Measurements from ENCODE around the gene MRPL46. TPM values are rescaled to one million over a fixed set of nuclear protein-coding genes. Genes with fewer than 3 reads are reported as not detected.

The MRPL46 gene
- total RNA-seq, 2 donors from 2014 or later = 24.5 TPM

- TF ChIP-seq CTCF (conservative IDR thresholded peaks at IDR 0.05) = no peak
- peaks cover 89% of the 10 kb centered on the region for H3K27me3 Mint-ChIP-seq (ENCODE audit: insufficient read depth)
- Histone ChIP-seq H3K9me3 (ENCODE audit: control insufficient read depth, low read length) (no peaks in the 10 kb centered on the region), H3K36me3 (ENCODE audit: control insufficient read depth, insufficient read depth, low read length) (no peaks in the 10 kb centered on the region), H3K4me1 (ENCODE audit: control insufficient read depth, insufficient read depth, low read length) (no peaks in the 10 kb centered on the region), H3K9ac (ENCODE audit: extremely low read depth, low read length, poor library complexity, severe bottlenecking) (no peak overlapping the region), H3K27me3 (ENCODE audit: control insufficient read depth, insufficient read depth, low read length, poor library complexity, severe bottlenecking) (peaks cover 83% of the 10 kb centered on the region), H3K27ac (ENCODE audit: low read depth, low read length) (no peak overlapping the region), H3K4me3 (ENCODE audit: low read length) (no peak overlapping the region)
- no peaks in the 10 kb centered on the region for H3K36me3 Mint-ChIP-seq (ENCODE audit: low read depth)
- H3K9me3 Mint-ChIP-seq = no peaks in the 10 kb centered on the region
- WGBS, 2 experiments (ENCODE audit: insufficient coverage in 1 of 2, insufficient read length in 1 of 2) = 88 to 93% methylated on average over 8 of the region's 8 CpGs
- no peak for DNase-seq
- H3K27ac Mint-ChIP-seq = no peak overlapping the region
- H3K4me1 Mint-ChIP-seq = peaks cover 6% of the 10 kb centered on the region
- H3K4me3 Mint-ChIP-seq = no peak overlapping the region
Observed at GRCh38 chr15:88423331-88423730, 43.9 kb downstream of the MRPL46 start.

- H3K27me3 ChIP-seq (ENCODE audit: control insufficient read depth, insufficient read depth, low read length, poor library complexity, severe bottlenecking) = peaks cover 83% of the 10 kb centered on the region
- H3K4me1 Mint-ChIP-seq = no peaks in the 10 kb centered on the region
- H3K9me3 Mint-ChIP-seq = no peaks in the 10 kb centered on the region
- no peaks in the 10 kb centered on the region for H3K36me3 ChIP-seq (ENCODE audit: control insufficient read depth, insufficient read depth, low read length)
- no peak overlapping the region for H3K9ac ChIP-seq (ENCODE audit: extremely low read depth, low read length, poor library complexity, severe bottlenecking)
- no peak for DNase-seq
- H3K27ac Mint-ChIP-seq = no peak overlapping the region
- no peak overlapping the region for H3K27ac ChIP-seq (ENCODE audit: low read depth, low read length)
- no peak overlapping the region for H3K4me3 ChIP-seq (ENCODE audit: low read length)
- H3K4me1 ChIP-seq (ENCODE audit: control insufficient read depth, insufficient read depth, low read length) = no peaks in the 10 kb centered on the region
- H3K36me3 Mint-ChIP-seq (ENCODE audit: low read depth) = no peaks in the 10 kb centered on the region
- WGBS, 2 experiments (ENCODE audit: insufficient coverage in 1 of 2, insufficient read length in 1 of 2) = 81 to 85% methylated on average over 2 to 3 of the region's 3 CpGs
- H3K27me3 Mint-ChIP-seq (ENCODE audit: insufficient read depth) = peaks cover 87% of the 10 kb centered on the region
- H3K9me3 ChIP-seq (ENCODE audit: control insufficient read depth, low read length) = no peaks in the 10 kb centered on the region
- TF ChIP-seq CTCF (conservative IDR thresholded peaks at IDR 0.05) = no peak
- no peak overlapping the region for H3K4me3 Mint-ChIP-seq
Observed at GRCh38 chr15:88419830-88420229, 47.4 kb downstream of the MRPL46 start.

Other genes with a start within 250 kb of the MRPL46 start
- under 1 TPM; 0.11 to 0.86 TPM for gene NTRK3, start 210.6 kb downstream of the MRPL46 start, total RNA-seq
- 10 to 100 TPM; 44.8 to 49.0 TPM for gene MRPS11, start 320 bp upstream of the MRPL46 start, total RNA-seq
- gene DET1, start 79.3 kb upstream of the MRPL46 start, total RNA-seq = 1 to 10 TPM; 4.4 to 4.8 TPM
- gene AEN, start 154.0 kb upstream of the MRPL46 start, total RNA-seq = 10 to 100 TPM; 64.7 to 76.4 TPM
- gene ISG20, start 171.6 kb upstream of the MRPL46 start, total RNA-seq = 10 to 100 TPM in 1 of 2 donors, 1 to 10 TPM in 1; 9.3 to 11.4 TPM

Measured in endodermal cell (in vitro differentiated cells).